Activated gamma-delta T cell treated with Interleukin-2 at 50 U/mL for 16 hours (primary cell): ENCODE measurements around the gene ZNF563.
A peak's percentile ranks its signal among the peaks of the same experiment; 100 is the strongest.
"Not testable (repeated sequence)": the region's sequence is repeated elsewhere in the genome, so short reads cannot be mapped to it uniquely, and the experiment has no call there.

Source experiments
- DNase-seq: peaks from one replicate; pipeline ENCODE4 v3.0.0-alpha.2; 2020

The ZNF563 gene

DNA sequence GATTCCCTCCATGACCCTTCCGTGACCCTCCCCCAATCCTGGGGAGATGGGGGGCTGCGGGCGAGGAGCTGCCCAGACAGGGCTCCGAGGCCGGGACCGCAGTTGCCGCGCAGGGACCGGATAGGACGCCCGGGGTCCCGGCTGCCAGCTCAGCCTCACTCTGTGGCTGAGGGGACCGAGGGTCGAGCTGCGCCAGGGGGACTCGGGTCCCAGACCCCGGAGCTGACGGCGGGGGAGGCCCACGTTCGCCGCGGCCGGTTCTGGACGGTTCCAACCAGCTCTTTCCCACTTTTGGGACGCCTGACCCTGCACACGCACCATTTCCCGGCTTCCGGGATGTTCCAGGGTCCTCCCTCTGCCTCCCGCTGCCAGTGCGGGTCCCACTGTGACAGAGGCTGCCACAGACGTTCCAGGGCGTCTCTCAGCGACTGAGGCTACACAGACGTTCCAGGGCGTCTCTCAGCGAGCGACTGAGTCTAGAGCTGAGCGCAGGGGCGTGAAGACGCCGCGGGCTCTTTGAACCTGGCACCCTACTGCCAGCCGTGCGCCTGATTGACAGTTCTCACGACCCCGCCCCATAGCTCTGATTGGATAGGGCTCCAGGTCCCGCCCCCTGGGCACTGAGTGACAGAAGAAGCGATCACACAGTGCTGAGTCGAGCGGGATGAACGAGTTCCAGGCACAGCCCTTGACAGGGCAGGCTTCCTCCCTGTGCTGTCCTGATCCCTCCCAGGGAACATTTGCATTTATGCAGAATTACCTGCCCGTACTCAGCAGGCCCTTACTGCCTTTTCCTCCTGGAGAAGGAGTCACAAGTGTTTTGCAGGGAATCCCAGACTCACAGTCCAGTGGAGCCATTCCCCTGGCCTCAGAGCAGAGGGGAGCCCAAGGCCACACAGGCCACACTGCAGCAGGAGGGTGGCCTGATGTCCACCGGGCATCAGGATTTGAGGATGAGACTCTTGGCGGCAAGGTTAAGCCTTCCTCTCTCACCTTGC, at the start of gene ZNF563:
ZNF563 (minus strand) TSS at position 472 of the 998 bp plus-strand sequence; CDS start at position 321, 151 bp downstream.
- peak; percentile 97 for DNase-seq

GRCh38 chr19:12380444-12380737, 47.0 kb upstream of the ZNF563 start:
- DNase-seq = no peak

DNA sequence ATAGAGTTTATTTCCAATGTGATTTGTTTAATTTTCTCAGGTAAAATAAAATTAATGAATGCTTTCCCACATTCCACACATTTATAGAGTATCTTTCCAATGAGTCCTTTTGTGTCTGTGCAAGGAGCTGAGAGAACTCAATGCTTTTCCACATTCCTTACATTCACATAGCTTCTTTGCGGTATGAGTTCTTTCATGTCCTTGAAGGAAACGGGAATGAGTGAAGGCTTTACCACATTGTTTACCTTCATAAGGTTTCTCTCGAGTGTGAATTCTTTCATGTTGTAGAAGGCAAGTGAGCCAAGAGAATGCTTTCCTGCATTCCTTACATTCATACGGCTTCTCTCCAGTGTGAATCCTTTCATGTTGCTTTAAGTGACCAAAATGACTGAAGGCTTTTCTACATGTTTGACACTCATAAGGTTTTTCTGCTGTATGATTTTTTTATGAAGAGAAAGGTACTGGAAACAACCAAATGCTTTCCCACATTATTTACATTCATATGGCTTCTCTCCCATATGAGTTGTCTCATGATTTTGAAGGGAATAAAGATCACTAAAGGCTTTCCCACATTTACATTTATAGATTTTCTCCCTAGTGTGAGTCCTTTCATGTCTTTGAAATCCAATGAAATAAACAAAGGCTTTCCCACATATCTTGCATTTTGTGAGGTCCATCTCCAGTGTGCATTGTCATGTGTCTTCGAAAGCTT, 46.5 kb upstream of the ZNF563 start:
- DNase-seq = no peak

- no peak for DNase-seq
Measured at GRCh38 chr19:12374026-12374425, 40.6 kb upstream of the ZNF563 start.

DNA sequence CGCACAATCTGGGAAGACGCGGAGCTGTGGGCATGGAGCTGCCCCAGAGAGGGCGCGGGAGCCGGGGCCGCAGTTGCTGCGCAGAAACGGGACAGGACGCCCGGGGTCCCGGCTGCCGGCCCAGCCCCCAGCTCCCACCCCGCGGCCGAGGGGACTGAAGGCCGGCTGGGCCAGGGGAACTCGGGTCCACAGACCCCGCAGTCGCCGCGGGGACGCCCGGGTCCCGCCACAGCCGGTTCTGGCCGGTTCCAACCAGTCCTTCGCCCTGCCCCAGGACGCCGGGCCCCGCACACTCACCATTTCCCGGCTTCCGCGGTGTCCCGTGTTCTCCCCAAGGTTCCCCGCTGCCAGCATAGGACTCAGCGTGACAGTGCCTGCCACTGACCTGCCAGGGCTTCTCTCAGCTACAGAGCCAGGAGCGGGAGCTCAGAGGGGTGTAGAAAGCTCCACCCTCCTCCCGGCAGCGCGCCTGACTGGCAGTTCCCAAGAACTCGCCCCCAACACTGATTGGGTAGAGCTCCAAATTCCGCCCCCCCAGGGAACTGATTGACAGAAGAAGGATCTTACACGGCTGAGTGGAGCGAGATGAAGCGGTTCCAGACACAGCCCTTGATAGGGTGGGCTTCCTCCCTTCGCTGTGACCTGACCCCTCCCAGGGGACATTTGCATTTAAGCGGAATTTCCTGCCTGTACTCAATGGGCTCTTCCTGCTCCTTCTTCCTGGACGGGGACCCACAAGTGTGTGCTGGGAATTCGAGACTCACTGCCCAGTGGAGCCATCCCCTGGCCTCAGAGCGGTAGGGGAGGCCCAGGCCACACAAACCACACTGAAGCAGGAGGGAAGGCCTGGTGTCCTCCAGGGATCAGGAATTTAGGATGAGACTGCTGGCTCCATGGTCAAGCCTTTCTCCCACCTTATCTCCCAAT, 32.1 kb upstream of the ZNF563 start, which contains the start of gene ZNF442:
ZNF442 (minus strand) TSS at position 448 of the 927 bp plus-strand sequence. CDS start 2,052 bp downstream, outside the sequence.
- DNase-seq = peak; percentile 79

DNA sequence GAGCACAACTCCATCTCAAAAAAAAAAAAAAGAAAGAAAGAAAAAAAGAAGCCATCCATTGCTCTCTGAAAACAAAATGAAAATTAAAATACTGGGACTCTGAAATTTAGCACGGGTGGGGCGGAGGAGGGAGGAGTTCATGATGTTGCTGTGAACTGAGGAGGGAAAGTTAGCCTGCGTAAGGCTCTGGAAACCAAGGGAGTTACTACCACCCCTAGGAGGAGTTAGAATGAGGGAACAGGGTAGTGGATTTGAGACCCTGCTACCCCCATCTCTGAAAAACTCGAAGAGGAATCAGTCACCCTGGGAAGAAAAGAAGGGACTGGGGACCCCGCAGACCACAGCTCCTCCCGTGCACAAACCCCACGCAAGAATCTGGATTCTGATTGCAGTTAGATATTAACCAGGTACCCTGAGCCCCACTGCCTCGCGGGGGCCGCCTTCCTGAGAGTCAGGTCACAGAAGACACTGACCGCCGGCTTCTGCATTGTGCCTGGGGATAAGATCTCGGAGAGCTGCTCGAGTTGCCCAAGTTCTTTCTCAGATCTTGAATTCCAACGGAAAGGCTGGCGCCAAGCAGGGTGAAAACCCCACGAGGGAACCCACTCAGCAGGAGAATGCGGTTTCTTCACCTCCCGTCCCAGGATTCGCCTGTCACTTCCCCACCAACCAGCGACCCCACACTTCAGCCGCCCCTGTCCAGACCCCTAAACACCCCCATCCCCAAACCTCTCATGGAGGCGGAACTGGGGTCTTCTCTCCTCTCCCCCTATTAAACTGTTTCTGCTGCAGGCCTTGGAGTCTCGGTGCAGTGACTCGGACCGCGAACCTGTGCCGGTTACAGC, 31.2 kb upstream of the ZNF563 start:
- peak; percentile 3 for DNase-seq

GRCh38 chr19:12362236-12362635, 28.8 kb upstream of the ZNF563 start:
- DNase-seq = not testable (repeated sequence)

DNA sequence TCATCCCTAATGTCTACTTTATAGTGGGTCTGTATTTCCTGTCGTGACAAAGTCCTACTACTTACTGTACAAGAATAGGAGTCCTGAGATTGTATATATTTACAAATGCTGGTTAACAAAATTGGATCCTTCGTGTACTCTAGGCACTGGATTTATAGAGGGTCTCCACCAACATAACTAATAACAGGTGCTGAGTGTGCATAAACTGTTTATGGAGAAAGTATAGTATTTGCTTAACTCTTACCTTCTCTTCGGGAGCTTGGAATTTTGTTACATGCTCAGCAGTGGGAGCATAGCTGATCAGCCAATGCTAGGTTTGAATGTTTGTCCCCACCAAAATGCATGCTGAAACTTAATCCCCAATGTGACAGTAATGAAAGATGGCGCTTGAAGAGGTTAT, 19.9 kb upstream of the ZNF563 start:
- DNase-seq = no peak

GRCh38 chr19:12350890-12351197, 17.4 kb upstream of the ZNF563 start:
- DNase-seq = no peak

DNA sequence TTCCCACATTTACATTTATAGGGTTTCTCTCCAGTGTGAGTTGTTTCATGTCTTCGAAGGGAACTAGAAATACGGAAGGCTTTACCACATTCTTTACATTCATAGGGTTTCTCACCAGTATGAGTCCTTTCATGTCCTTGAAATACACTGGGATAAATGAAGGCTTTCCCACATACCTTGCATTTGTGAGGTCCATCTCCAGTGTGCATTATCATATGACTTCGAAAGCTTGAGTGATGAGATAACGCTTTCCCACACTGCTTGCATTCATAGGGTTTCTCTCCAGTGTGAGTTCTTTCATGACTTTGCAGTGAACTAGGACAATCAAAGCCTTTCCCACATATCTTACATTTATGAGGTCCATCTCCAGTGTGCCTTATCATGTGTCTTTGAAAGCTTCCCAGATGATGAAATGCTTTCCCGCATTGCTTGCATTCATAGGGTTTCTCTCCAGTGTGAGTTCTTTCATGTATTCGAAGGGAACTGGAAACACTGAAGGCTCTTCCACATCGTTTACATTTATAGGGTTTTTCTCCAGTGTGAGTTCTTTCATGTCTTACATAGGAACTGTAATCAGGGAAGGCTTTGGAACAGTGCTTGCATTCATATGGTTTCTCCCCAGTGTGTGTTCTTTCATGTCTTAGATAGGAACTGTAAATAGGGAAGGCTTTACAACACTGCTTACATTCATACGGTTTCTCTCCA, 16.9 kb upstream of the ZNF563 start:
- no peak for DNase-seq

DNA sequence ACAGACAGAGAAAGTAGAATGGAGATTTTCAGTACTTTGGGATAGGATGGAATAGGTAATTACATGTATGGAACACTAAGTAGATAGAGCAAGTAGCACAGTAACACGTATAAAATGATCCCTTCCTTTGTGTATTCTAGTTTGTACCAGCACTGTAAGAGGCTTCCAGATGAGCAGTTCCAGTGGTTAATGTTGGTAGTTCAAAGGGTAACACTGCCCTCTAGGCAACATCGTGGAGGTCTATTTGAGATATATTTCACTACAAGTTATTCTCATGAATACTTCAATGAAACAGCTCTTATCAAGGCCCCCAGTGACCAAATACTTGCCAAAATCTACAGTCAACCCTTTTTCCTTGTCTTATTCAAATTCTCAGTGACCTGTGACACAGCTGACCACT, 13.5 kb upstream of the ZNF563 start:
- peak; percentile 7 for DNase-seq

GRCh38 chr19:12345197-12345596, 11.8 kb upstream of the ZNF563 start:
- no peak for DNase-seq

DNA sequence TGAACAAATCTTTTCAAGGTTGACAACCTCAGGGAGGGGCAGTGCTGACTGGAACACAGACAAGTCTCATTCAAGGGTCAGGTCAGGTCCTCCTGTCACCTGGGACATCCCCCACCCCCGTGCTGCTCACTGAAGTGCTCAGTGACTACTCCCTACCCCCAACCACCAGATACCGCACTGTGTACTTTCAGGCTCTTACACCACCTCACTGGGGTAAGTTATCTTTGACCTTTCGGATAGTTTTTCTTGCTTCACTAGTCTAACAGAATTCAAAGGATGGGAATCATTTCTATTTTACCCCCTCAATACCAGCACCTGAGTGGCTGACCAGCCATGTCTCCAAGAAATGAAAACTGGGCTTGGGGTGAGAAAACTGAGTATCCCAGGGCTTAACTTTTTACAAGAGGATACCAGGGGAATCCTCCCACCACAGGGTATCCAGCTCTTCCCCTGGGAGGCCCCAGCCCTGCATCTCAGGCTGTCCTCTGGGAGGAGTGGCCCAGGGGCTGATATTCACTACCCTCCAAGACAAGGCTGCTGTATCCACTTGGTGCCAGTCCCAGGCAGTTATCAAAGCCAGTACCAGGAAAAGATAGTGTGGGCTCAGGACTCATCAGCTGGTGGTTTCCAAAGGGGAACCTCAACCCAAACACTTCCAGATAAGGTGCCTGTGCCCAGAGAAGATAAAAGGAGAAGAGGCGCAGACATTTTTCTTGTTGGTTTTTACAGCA, 2.1 kb downstream of the ZNF563 start:
- peak; percentile 8 for DNase-seq

- no peak for DNase-seq
Measured at GRCh38 chr19:12330340-12330739, 3.1 kb downstream of the ZNF563 start.

GRCh38 chr19:12325690-12326089, 7.7 kb downstream of the ZNF563 start:
- no peak for DNase-seq

DNA sequence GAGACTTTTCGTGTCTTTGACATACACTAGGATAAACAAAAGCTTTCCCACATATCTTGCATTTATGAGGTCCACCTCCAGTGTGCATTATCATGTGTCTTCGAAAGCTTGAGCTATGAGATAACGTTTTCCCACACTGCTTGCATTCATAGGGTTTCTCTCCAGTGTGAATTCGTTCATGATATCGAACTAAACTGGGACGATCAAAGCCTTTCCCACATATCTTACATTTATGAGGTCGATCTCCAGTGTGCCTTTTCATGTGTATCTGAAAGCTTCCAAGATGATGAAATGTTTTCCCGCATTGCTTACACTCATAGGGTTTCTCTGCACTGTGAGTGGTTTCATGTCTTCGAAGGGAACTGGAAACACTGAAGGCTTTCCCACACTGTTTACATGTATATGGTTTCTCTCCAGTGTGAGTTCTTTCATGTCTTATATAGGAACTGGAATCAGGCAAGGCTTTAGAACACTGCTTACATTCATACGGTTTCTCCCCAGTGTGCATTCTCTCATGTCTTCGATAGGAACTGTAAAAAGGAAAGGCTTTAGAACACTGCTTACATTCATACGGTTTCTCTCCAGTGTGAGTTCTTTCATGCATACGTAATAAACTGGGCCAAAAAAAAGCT, 14.5 kb downstream of the ZNF563 start:
- DNase-seq = no peak

- DNase-seq = no peak
Measured at GRCh38 chr19:12314553-12314952, 18.9 kb downstream of the ZNF563 start.

GRCh38 chr19:12308891-12309290, 24.5 kb downstream of the ZNF563 start:
- DNase-seq = not testable (repeated sequence)

DNA sequence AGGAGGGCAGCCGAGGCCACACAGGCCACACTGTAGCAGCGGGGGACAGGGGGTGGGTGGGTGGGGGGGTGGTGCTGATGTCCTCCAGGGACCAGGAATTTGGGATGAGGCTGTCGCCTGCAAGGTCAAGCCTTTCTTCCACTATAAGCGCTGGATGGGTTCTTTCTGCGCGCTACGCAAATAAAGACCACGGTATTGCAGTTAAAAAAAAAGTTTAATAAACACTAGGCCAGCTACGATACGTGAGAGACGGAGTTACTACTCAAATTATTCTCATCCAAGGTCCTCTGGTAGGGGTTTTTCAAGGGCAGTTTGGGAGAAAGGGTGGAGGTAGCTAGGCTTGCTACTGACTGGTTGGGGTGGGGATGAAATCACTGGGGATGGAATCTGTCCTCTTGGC, 38.2 kb downstream of the ZNF563 start:
- no peak for DNase-seq
